HEK293T (cell line): ENCODE data around the gene CTPS2.

Source experiments
- ARNT ChIP-seq: fragments of 450-650 bp; IDR thresholded peaks from 2 replicates; pipeline ENCODE4 v1.6.1; 2017; ENCODE audit warnings: mild to moderate bottlenecking
- BHLHE40 ChIP-seq: fragments of 450-650 bp; IDR thresholded peaks from 2 replicates; pipeline ENCODE4 v1.6.1; 2016; ENCODE audit warnings: mild to moderate bottlenecking, moderate library complexity, borderline replicate concordance
- CTBP1 ChIP-seq: fragments of 450-650 bp; IDR thresholded peaks from 2 replicates; pipeline ENCODE4 v1.6.1; 2016; ENCODE audit warnings: borderline replicate concordance
- ELF4 ChIP-seq: fragments of 450-650 bp; IDR thresholded peaks from 2 replicates; pipeline ENCODE4 v1.6.1; 2017; ENCODE audit warnings: antibody characterized with exemption
- FOXA1 ChIP-seq: fragments of 450-650 bp; IDR thresholded peaks from 2 replicates; pipeline ENCODE4 v1.6.1; 2016; ENCODE audit warnings: mild to moderate bottlenecking
- FOXM1 ChIP-seq: fragments of 450-650 bp; IDR thresholded peaks from 2 replicates; pipeline ENCODE4 v1.6.1; 2017; ENCODE audit warnings: mild to moderate bottlenecking, borderline replicate concordance
- HDGF ChIP-seq: fragments of 450-650 bp; IDR thresholded peaks from 2 replicates; pipeline ENCODE4 v1.6.1; 2017; ENCODE audit warnings: antibody characterized with exemption, borderline replicate concordance
- L3MBTL2 ChIP-seq: fragments of 450-650 bp; conservative IDR thresholded peaks from 2 replicates; pipeline ENCODE4 v1.6.1; 2016; ENCODE audit warnings: mild to moderate bottlenecking
- SP1 ChIP-seq: fragments of 450-650 bp; IDR thresholded peaks from 2 replicates; pipeline ENCODE4 v1.6.1; 2017
- SUZ12 ChIP-seq: fragments of 450-650 bp; IDR thresholded peaks from 2 replicates; pipeline ENCODE4 v1.6.1; 2016; ENCODE audit warnings: mild to moderate bottlenecking
- ZNF384 ChIP-seq: fragments of 450-650 bp; IDR thresholded peaks from 2 replicates; pipeline ENCODE4 v1.6.1; 2016

DNA sequence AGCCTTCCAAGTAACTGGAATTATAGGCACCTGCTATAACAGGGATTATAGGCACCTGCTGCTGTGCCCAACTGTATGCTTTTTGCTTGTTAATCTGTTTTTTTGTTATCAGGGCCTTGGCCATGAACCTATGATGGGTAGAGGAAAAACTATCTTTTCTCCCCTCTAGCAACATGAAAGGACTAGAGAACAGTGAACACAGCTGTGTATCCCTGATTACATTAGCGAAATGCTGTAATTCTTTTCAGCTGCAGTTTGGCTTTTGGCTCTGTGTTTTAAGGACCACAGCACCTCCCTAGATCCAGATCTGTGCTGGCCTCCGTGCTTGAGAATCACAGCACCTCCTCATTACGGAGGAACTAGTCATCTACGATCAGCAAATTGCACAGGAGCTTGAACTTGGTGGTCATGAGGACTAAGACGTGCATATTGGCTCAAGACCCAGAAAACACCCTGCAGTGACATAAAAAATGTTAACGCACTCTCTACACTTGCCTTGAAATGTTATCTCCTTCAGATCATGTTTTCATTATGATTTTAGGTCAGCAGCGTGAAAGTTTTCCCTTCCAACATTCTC is 120.2 kb downstream of the CTPS2 start:
- TF ChIP-seq HDGF (no peak), ZNF384 (no peak), FOXA1 (no peak), L3MBTL2 (no peak), SP1 (no peak), BHLHE40 (no peak), FOXM1 (no peak), SUZ12 (no peak), ELF4 (no peak), ARNT (no peak), CTBP1 (no peak)
